Peyer's patch (tissue), 4 donors: ENCODE data around the gene PTPRE. TPM values are rescaled to one million over a fixed set of nuclear protein-coding genes. Genes with fewer than 3 reads are reported as not detected.

Experiments used
- DNase-seq, 3 donors: peaks; one replicate each; pipeline ENCODE4 v3.0.0-alpha.2; 2017 to 2019
- H3K27ac ChIP-seq, 4 donors: fragments of 200-600 bp; sonication (generic); one replicate each; pipeline ENCODE4 v1.5.1; 2016 to 2019
- H3K27me3 ChIP-seq, 2 donors: fragments of 200-600 bp; sonication (generic); one replicate each; pipeline ENCODE4 v1.5.1; 2019
- H3K36me3 ChIP-seq, 3 donors: fragments of 200-600 bp; sonication (generic); one replicate each; pipeline ENCODE4 v1.5.1; 2016 to 2019
- H3K4me1 ChIP-seq, 4 donors: fragments of 200-600 bp; sonication (generic); one replicate each; pipeline ENCODE4 v1.5.1; 2016 to 2019
- H3K4me3 ChIP-seq, 4 donors: fragments of 200-600 bp; sonication (generic); 1 replicate in 3 of 4; 2 replicates in 1 of 4; pipeline ENCODE4 v1.5.1; 2016 to 2019; ENCODE audit warnings: mild to moderate bottlenecking in 1 of 4
- H3K9me3 ChIP-seq, 4 donors: fragments of 200-600 bp; sonication (generic); one replicate each; pipeline ENCODE4 v1.5.1; 2016 to 2019; ENCODE audit warnings: mild to moderate bottlenecking in 1 of 4
- POLR2A ChIP-seq, 2 donors: fragments of 450-650 bp; IDR thresholded peaks; one replicate each; pipeline ENCODE4 v1.5.1; 2017; ENCODE audit warnings: antibody characterized with exemption in 2 of 2, mild to moderate bottlenecking in 2 of 2, moderate library complexity in 2 of 2
- total RNA-seq, 4 donors: library from RNA; depleted of rRNA; stranded (reverse); fragments of >200 nt; gene quantifications; one replicate each; pipeline ENCODE4 v1.1.0, GENCODE V29; 2016
- TF ChIP-seq, protein P1 (sequence below), 6 experiments: fragments of 450-650 bp in 4 of 6; fragments of 200-600 bp in 2 of 6; sonication (generic) in 1 of 6; IDR thresholded peaks; one replicate each; pipeline ENCODE4 v1.5.1; 2017 to 2019; ENCODE audit warnings: antibody characterized with exemption in 6 of 6, mild to moderate bottlenecking in 3 of 6, moderate library complexity in 1 of 6

Gene PTPRE
- total RNA-seq, 4 donors from 2014 or later: 24.0 to 48.7 (median 35.4) TPM

DNA sequence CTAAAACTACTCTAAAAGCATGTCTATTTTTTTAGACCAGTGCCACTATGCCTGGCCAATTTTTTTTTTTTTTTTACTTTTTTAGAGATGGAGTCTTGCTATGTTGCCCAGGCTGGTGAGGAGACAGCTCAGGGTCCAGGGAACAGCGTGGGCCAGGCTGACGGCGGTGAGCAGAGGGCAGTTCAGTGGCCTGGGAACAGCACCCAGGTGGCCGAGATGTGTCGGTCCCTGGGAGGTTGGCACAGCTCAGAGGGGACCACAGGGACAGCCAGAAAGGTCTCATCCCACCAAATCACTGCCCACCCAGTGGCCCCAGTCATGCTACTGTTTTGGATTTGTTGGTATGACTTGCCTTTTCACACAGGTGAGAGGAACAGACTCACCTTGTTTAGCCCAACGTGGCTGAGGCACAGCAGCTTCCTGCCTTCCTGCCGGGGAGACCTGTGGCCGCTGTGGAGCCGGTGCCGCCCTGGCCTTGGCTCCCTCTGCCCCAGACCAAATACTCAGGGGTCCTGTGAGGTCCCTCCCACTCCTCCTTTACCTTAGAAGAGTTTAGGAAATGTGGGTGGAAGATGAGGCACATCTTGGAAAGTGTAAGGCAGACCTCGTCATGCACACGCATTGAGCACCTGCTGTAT, 109.6 kb downstream of the PTPRE start:
- Histone ChIP-seq H3K9me3 (no peaks in the 10 kb centered on the region), H3K27me3 (no peaks in the 10 kb centered on the region), H3K4me3 (no peak overlapping the region), H3K27ac (no peak overlapping the region), H3K4me1 (peaks cover 0 to 3% (median 1%) of the 10 kb centered on the region in 4 donors), H3K36me3 (no peaks in the 10 kb centered on the region)
- TF ChIP-seq POLR2A (IDR thresholded peaks at IDR 0.05): no peak
- TF ChIP-seq, protein P1, sequence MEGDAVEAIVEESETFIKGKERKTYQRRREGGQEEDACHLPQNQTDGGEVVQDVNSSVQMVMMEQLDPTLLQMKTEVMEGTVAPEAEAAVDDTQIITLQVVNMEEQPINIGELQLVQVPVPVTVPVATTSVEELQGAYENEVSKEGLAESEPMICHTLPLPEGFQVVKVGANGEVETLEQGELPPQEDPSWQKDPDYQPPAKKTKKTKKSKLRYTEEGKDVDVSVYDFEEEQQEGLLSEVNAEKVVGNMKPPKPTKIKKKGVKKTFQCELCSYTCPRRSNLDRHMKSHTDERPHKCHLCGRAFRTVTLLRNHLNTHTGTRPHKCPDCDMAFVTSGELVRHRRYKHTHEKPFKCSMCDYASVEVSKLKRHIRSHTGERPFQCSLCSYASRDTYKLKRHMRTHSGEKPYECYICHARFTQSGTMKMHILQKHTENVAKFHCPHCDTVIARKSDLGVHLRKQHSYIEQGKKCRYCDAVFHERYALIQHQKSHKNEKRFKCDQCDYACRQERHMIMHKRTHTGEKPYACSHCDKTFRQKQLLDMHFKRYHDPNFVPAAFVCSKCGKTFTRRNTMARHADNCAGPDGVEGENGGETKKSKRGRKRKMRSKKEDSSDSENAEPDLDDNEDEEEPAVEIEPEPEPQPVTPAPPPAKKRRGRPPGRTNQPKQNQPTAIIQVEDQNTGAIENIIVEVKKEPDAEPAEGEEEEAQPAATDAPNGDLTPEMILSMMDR (IDR thresholded peaks at IDR 0.05): no peak
- DNase-seq: peak in 1 of 3 donors; percentile 41

DNA sequence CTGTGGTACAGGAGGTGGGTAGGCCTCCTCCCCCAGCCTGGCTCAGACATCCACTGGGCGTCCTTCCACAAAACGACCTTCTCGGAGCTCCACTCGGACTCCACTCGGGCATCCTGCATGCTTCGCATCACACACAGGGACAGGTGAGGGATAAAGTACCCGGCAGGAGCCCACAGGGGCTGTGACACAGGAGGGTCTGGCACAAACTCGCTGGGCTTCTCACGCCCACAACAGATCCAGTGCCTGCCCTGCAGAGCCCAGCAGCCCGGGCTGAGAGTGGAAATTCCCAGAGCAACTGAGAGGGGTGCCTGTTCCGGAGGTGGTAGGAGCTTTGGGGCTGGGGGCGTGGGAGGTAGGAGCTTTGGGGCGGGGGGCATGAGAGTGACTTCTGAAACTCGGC, 110.9 kb downstream of the PTPRE start:
- H3K27me3 ChIP-seq: no peaks in the 10 kb centered on the region
- H3K36me3 ChIP-seq: no peaks in the 10 kb centered on the region
- H3K9me3 ChIP-seq: no peaks in the 10 kb centered on the region
- no peak overlapping the region for H3K4me3 ChIP-seq
- H3K27ac ChIP-seq: peak overlapping the region in 1 of 4 donors; percentile 19
- no peaks in the 10 kb centered on the region for H3K4me1 ChIP-seq
- DNase-seq: peak in 1 of 3 donors; percentile 37
- TF ChIP-seq, protein P1 (IDR thresholded peaks at IDR 0.05): no peak
- no peak for TF ChIP-seq POLR2A (IDR thresholded peaks at IDR 0.05)

DNA sequence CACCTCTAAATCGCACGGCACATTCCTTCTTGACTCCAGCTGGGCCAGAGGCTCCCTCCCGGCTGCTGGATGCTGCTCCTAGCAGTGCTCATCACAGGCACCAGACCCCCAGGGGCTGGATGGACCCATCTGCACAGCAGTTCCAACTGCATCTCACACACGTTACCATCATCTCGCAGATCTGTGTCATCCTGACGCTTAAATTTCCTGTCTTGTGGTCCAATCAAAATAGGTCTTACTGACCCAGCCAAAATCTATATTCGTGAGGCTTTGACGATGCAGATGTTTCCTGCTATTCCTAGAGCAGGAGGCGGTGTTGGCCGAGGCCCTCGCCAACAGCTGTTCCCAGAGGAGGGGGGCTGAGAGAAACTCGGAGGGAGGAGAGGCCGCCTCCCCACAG, 111.3 kb downstream of the PTPRE start:
- H3K4me1 ChIP-seq: no peaks in the 10 kb centered on the region
- H3K27me3 ChIP-seq: no peaks in the 10 kb centered on the region
- no peaks in the 10 kb centered on the region for H3K36me3 ChIP-seq
- no peak overlapping the region for H3K4me3 ChIP-seq
- no peaks in the 10 kb centered on the region for H3K9me3 ChIP-seq
- H3K27ac ChIP-seq: no peak overlapping the region
- no peak for TF ChIP-seq POLR2A (IDR thresholded peaks at IDR 0.05)
- TF ChIP-seq, protein P1 (IDR thresholded peaks at IDR 0.05): no peak
- peak in 1 of 3 donors; percentile 45 for DNase-seq

DNA sequence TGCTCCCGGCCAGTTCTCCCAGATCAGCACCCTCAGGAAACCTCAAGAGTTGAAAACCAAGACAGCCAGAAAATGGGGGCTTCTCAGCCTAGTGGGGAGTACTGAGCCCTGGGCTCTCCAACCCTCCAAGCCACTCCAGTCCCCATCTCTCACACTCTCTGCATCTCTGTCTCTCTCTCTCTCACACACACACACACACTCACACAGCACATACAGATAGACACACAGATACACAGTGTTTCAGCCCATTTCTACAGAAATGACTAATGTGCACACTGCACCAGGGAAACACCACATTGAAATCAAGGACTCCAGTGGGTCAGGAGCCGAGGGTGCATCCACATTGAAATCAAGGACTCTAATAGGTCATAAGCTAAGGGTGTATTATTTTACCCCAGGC, 111.8 kb downstream of the PTPRE start:
- no peak overlapping the region for H3K27ac ChIP-seq
- no peaks in the 10 kb centered on the region for H3K9me3 ChIP-seq
- no peak overlapping the region for H3K4me3 ChIP-seq
- no peaks in the 10 kb centered on the region for H3K27me3 ChIP-seq
- H3K4me1 ChIP-seq: no peaks in the 10 kb centered on the region
- DNase-seq: no peak
- no peak for TF ChIP-seq POLR2A (IDR thresholded peaks at IDR 0.05)
- TF ChIP-seq, protein P1 (IDR thresholded peaks at IDR 0.05): no peak
- no peaks in the 10 kb centered on the region for H3K36me3 ChIP-seq

DNA sequence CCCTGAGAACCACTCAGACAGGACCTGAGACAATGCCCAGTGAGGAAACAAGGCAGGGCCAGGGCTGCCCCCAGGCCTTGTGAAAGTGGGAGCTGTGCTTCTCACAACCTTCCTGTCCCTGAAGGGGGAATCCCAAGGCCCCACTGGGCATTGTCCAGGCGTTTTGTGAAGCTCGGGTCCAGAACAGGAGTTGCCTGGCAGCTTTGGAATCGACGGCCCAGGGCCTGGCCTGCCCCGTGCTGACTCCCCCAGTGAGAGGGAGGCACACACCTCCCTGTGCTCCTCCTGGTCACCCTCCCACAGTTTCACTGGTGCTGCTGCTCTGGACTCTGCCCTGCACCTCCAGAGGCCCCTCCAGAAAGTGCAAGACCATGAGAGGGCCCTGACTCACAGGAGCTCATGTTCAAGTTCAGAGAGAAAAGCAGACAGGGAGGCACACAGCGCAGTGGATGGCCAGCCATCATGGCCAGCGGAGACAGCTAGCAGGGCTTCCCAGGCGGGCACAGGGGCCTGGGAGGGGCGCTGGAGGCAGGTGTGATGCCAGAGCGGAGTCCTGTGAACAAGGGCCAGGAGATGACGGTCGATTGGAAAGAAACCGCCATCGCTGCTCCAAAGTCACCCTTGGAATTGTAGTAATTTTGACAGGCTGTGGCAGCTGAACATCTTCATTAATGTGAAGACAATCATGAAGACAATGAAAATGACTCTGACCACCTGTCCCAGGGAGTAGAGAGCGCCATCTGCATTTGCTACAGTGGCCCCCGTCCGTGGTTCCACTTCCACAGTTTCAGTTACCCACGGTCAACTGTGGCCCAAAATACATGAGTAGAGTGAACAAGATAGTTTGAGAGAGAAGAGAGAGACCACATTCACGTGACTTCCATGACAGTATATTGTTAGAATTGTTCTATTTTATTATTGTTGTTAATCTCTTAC, 115.6 kb downstream of the PTPRE start:
- TF ChIP-seq, protein P1 (IDR thresholded peaks at IDR 0.05): no peak
- no peak for TF ChIP-seq POLR2A (IDR thresholded peaks at IDR 0.05)
- Histone ChIP-seq H3K9me3 (no peaks in the 10 kb centered on the region), H3K27ac (no peak overlapping the region), H3K36me3 (no peaks in the 10 kb centered on the region), H3K4me3 (no peak overlapping the region), H3K4me1 (no peaks in the 10 kb centered on the region), H3K27me3 (no peaks in the 10 kb centered on the region)
- DNase-seq: peak in 1 of 3 donors; percentile 39
